HG03045 (cell line): ENCODE measurements around the gene MPHOSPH9.

Source experiments
- ATAC-seq: cut with Tn5 transposase; IDR thresholded peaks from one replicate; pipeline ENCODE4 v1.9.1; 2021; ENCODE audit warnings: mild to moderate bottlenecking, moderate library complexity; ENCODE audit not compliant: unreplicated experiment

Gene MPHOSPH9

GRCh38 chr12:123150744-123151456, 82.0 kb downstream of the MPHOSPH9 start, which contains the start of gene PITPNM2:
Gene PITPNM2, minus strand, starts transcription at chr12:123151090. Its CDS starts 116,500 bp downstream, at chr12:123034590.
- peak; percentile 66 for ATAC-seq

- peak; percentile 13 for ATAC-seq
These were observed 82.6 kb downstream of the MPHOSPH9 start for GRCh38 chr12:123150275-123150743.

GRCh38 chr12:123149501-123150274, 83.3 kb downstream of the MPHOSPH9 start:
- ATAC-seq, result no peak

GRCh38 chr12:123149088-123149487, 83.9 kb downstream of the MPHOSPH9 start:
- no peak for ATAC-seq

GRCh38 chr12:123148655-123149054, 84.3 kb downstream of the MPHOSPH9 start:
- no peak for ATAC-seq

- no peak for ATAC-seq
These were observed 84.7 kb downstream of the MPHOSPH9 start for GRCh38 chr12:123148223-123148622.

GRCh38 chr12:123145211-123145610, 87.7 kb downstream of the MPHOSPH9 start:
- no peak for ATAC-seq

GRCh38 chr12:123143736-123144461, 89.0 kb downstream of the MPHOSPH9 start:
- no peak for ATAC-seq

GRCh38 chr12:123142921-123143735, 89.8 kb downstream of the MPHOSPH9 start:
- ATAC-seq, result no peak

- ATAC-seq, result no peak
These were observed 90.5 kb downstream of the MPHOSPH9 start for GRCh38 chr12:123142518-123142840.

GRCh38 chr12:123141615-123142517, 91.1 kb downstream of the MPHOSPH9 start:
- no peak for ATAC-seq

GRCh38 chr12:123140676-123141614, 92.0 kb downstream of the MPHOSPH9 start:
- ATAC-seq, result no peak

GRCh38 chr12:123139926-123140675, 92.8 kb downstream of the MPHOSPH9 start:
- ATAC-seq, result no peak

- no peak for ATAC-seq
These were observed 97.3 kb downstream of the MPHOSPH9 start for GRCh38 chr12:123135688-123136087.

- no peak for ATAC-seq
These were observed 98.1 kb downstream of the MPHOSPH9 start for GRCh38 chr12:123134826-123135225.

- no peak for ATAC-seq
These were observed 98.7 kb downstream of the MPHOSPH9 start for GRCh38 chr12:123134271-123134671.

- ATAC-seq, result no peak
These were observed 99.2 kb downstream of the MPHOSPH9 start for GRCh38 chr12:123133701-123134100.
